ENCODE measurements around the gene SND1.

DNA sequence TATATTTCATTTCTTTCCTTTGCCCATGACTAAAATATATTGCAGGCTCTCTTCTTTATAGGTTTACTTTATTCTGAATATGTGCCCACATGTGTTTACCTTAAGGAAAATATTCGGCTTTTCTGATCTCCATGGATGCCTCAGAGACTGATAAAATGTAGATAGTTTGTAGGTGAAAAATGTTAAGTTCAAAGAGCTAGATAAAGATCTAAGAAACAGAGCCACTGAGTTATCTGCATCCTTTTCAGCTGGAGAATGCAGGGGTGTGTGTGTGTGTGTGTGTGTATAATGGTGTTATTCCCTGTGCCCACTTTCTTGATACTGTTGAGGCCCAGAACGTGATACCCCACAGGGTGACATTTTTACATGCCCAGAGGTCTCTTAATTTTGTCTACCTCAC lies 228.5 kb downstream of the SND1 start:
- TF ChIP-seq EZH2 (IDR thresholded peaks at IDR 0.05; ENCODE audit: borderline replicate concordance, insufficient read depth, low read depth, low read length, poor library complexity, severe bottlenecking) = no peak
- TF ChIP-seq, protein P1, sequence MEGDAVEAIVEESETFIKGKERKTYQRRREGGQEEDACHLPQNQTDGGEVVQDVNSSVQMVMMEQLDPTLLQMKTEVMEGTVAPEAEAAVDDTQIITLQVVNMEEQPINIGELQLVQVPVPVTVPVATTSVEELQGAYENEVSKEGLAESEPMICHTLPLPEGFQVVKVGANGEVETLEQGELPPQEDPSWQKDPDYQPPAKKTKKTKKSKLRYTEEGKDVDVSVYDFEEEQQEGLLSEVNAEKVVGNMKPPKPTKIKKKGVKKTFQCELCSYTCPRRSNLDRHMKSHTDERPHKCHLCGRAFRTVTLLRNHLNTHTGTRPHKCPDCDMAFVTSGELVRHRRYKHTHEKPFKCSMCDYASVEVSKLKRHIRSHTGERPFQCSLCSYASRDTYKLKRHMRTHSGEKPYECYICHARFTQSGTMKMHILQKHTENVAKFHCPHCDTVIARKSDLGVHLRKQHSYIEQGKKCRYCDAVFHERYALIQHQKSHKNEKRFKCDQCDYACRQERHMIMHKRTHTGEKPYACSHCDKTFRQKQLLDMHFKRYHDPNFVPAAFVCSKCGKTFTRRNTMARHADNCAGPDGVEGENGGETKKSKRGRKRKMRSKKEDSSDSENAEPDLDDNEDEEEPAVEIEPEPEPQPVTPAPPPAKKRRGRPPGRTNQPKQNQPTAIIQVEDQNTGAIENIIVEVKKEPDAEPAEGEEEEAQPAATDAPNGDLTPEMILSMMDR (IDR thresholded peaks at IDR 0.05) = no peak

Data from B cell (primary cell).